Mucosa of descending colon (tissue), 3 donors: ENCODE results near the gene SF1. TPM values are rescaled to one million over a fixed set of nuclear protein-coding genes. Genes with fewer than 3 reads are reported as not detected.

Experiments
- ATAC-seq: fragments of 200-7000 bp; cut with Tn5 transposase; one replicate; pipeline ENCODE4 v1.9.1; 2020; ENCODE audit warnings: mild to moderate bottlenecking, moderate library complexity
- DNase-seq, 3 donors: peaks; one replicate each; pipeline ENCODE4 v3.0.0-alpha.2; 2020
- H3K36me3 ChIP-seq: fragments of 200-600 bp; one replicate; pipeline ENCODE4 v1.8.0; 2021; ENCODE audit warnings: low read depth, mild to moderate bottlenecking
- H3K4me1 ChIP-seq: fragments of 200-600 bp; one replicate; pipeline ENCODE4 v1.8.0; 2021; ENCODE audit warnings: low read depth, mild to moderate bottlenecking
- H3K4me3 ChIP-seq: fragments of 200-600 bp; one replicate; pipeline ENCODE4 v1.8.0; 2021; ENCODE audit warnings: mild to moderate bottlenecking
- H3K9me3 ChIP-seq: fragments of 200-600 bp; one replicate; pipeline ENCODE4 v1.8.0; 2021; ENCODE audit warnings: mild to moderate bottlenecking
- intact Hi-C, 2 donors: fragments of 100-400 bp; cut with DNase I in 1 of 2; cut with micrococcal nuclease in 1 of 2; formaldehyde crosslinking; loops; one replicate each; pipeline versions ENCODE4 v1.11.0 to v1.11.1; 2022; cut with DNase I, micrococcal nuclease
- total RNA-seq, 3 donors: library from RNA; stranded (reverse); fragmentation: NEBNext Ultra II Directional in 2 of 3; extraction: Animal tissue kit (Norgen Biotek cat#: 25700) in 2 of 3; gene quantifications; one replicate each; pipeline versions ENCODE4 v1.2.1 to v1.2.4, GENCODE V29; 2021 to 2023
- TF ChIP-seq, protein P1 (sequence below): fragments of 200-600 bp; IDR thresholded peaks from one replicate; pipeline ENCODE4 v1.8.0; 2022; ENCODE audit warnings: antibody characterized with exemption, mild to moderate bottlenecking
- donor health status: DM: no; HTN: no; CAD: no; lungs with moderate emphysema.
- donor health status: DM: no; HTN: no; CAD: no.
- donor health status: DM: no; HTN: yes; CAD: no.

Gene SF1
- total RNA-seq, 3 donors from 2014 or later = 223 to 317 (median 241) TPM

DNA sequence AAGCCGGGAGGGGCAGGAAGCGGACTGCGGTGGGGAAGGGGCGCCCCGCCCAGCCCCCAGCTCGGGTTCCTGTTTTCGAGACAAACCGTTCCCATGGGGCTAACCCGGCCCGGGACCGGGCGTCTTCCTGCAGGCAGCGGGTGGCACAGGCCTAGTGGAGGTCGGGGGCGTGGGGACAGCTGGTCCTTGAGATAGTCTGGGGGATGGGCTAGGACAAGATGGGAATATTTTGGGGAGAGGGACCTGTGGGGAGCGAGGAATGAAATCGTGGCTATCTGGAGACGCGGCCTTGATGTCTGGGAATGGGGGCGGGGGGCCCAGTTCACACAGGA, 33.2 kb downstream of the SF1 start:
- intact Hi-C loops = no loop called here
- ATAC-seq (peak; percentile 56), DNase-seq (peak; percentile 71 to 96 (median 79))
- H3K4me3 ChIP-seq = no peak overlapping the region
- no peaks in the 10 kb centered on the region for H3K36me3 ChIP-seq
- TF ChIP-seq, protein P1, sequence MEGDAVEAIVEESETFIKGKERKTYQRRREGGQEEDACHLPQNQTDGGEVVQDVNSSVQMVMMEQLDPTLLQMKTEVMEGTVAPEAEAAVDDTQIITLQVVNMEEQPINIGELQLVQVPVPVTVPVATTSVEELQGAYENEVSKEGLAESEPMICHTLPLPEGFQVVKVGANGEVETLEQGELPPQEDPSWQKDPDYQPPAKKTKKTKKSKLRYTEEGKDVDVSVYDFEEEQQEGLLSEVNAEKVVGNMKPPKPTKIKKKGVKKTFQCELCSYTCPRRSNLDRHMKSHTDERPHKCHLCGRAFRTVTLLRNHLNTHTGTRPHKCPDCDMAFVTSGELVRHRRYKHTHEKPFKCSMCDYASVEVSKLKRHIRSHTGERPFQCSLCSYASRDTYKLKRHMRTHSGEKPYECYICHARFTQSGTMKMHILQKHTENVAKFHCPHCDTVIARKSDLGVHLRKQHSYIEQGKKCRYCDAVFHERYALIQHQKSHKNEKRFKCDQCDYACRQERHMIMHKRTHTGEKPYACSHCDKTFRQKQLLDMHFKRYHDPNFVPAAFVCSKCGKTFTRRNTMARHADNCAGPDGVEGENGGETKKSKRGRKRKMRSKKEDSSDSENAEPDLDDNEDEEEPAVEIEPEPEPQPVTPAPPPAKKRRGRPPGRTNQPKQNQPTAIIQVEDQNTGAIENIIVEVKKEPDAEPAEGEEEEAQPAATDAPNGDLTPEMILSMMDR = no peak
- peaks cover 28% of the 10 kb centered on the region for H3K4me1 ChIP-seq
- H3K9me3 ChIP-seq = no peaks in the 10 kb centered on the region

DNA sequence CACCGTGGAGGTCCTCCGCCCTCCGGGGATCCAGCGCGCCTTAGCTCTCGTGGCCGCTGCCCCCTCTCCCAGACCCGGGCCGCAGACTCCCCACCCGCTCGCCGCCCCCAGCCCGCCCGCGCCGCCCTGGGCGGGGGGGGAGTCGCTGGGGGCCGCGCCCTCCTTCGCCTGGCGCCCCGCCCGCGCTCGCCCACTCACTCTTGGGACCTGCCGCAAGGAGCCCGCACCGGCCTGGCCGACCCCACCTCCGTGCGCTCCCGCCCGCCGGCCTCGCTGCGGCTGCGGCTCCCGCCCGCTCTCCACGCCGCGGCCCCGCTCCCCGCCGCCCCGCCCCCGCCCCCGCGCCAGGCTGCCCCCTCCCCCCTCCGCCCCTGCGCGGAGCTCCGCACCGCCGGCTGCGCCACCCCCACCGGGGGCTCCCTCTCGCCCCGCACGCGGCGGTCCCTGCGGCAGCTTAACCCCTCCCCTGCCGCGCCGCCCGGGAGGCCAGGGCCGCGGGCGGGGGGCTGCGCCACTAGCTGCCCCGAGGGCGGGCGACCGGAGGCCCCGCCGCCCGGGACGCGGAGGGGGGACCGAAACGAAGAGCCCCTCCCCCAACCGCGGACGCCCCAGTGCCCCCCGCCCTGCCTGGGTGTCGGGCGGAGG, 33.7 kb downstream of the SF1 start:
- TF ChIP-seq, protein P1 = no peak
- H3K4me1 ChIP-seq = peaks cover 28% of the 10 kb centered on the region
- intact Hi-C loops = no loop called here
- no peaks in the 10 kb centered on the region for H3K9me3 ChIP-seq
- no peaks in the 10 kb centered on the region for H3K36me3 ChIP-seq
- no peak overlapping the region for H3K4me3 ChIP-seq
- DNase-seq (no peak), ATAC-seq (no peak)

DNA sequence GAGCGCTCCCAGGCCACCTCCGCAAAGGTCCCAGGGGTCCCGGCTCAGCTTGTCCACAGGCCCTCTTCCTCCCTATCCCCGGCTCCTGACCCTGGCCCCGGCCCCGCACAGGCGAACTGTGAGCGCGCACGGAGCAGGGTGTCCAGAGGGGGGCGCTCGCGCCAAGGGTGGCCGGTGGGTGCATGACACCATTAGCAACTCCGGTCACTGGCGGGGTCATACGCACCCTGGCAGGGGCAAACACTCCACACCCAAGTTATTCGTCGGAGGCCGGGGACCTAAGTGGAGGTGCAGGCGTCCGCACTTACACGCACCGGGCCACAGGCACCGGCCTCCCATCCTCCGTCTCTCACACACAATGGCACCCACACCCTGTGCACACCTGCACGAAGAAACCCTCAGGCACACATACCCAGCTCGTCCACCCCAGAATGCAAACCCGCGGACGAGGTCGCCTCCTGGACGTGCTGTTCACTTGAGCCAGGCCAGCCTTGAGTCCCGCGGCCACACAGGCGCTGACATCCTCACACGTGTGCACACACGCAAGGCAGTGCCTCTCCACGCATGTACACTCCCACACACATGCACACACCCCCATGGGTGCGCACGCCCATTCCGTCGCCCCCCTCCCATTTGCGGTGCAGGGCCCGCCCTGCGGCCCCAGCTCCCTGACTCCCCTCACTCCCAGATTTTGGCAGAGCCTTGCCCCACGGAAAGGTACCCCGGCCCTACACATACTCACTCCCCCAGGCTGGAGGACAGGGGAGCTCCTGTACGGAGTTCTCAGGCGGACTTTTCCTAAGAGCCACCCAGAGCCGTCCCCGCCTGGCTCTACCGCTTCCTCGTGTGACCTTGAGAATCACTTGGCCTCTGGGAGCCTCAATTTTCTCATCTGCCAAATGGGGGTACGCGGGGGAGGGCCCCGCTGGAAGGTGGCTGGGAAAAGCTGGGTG, 34.5 kb downstream of the SF1 start, which contains the start of gene RASGRP2:
Gene RASGRP2, minus strand, starts transcription at position 552 of the 953 bp plus-strand sequence. CDS start 1,276 bp downstream, outside the sequence.
- peaks cover 28% of the 10 kb centered on the region for H3K4me1 ChIP-seq
- H3K36me3 ChIP-seq = no peaks in the 10 kb centered on the region
- TF ChIP-seq, protein P1 = no peak
- ATAC-seq (peak; percentile 62), DNase-seq (peak; percentile 71 to 92 (median 86))
- intact Hi-C loops = no loop called here
- H3K4me3 ChIP-seq = no peak within 1 kb of the TSS
- H3K9me3 ChIP-seq = no peaks in the 10 kb centered on the region

DNA sequence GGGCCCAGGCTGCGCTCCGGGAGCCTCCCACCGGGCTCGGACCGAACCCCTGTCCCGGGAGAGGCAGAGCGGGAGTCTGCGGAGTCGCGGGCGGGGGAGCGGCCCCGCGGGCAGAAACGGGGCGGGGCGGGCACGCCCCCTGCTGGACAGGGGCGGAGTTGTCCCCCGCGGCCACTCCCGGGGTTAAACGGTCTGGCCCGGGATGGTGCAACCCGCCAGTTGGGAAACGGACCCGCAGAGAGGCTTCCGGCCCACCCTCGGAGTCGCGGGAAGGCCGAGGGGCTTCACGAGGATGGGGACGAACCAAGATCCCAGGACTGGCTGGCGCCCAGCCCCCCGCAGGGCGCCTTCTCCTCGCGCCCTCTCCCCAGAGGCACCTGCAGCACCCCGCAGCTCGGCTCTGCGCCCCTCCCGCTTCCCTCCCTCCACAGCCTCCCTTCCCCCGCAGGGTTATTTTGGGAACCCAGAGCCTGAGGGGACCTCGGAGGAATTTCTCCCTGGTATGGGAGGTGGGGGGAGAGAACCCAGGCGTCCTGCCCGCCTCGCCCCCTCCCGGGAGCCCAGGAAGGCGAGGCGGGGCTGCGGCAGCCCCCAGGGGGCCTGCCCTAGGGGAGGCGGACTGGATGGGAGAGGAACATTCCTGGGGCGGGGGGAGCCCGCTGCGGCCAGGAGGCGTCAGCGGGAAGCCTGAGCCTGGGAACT, 35.3 kb downstream of the SF1 start:
- peak; percentile 75 for ATAC-seq
- Histone ChIP-seq H3K4me3 (peak overlapping the region; percentile 11), H3K36me3 (no peaks in the 10 kb centered on the region), H3K4me1 (peaks cover 28% of the 10 kb centered on the region), H3K9me3 (no peaks in the 10 kb centered on the region)
- peak; percentile 73 to 85 (median 85) for DNase-seq
- TF ChIP-seq, protein P1 = peak; percentile 92
- intact Hi-C loops = no loop called here

DNA sequence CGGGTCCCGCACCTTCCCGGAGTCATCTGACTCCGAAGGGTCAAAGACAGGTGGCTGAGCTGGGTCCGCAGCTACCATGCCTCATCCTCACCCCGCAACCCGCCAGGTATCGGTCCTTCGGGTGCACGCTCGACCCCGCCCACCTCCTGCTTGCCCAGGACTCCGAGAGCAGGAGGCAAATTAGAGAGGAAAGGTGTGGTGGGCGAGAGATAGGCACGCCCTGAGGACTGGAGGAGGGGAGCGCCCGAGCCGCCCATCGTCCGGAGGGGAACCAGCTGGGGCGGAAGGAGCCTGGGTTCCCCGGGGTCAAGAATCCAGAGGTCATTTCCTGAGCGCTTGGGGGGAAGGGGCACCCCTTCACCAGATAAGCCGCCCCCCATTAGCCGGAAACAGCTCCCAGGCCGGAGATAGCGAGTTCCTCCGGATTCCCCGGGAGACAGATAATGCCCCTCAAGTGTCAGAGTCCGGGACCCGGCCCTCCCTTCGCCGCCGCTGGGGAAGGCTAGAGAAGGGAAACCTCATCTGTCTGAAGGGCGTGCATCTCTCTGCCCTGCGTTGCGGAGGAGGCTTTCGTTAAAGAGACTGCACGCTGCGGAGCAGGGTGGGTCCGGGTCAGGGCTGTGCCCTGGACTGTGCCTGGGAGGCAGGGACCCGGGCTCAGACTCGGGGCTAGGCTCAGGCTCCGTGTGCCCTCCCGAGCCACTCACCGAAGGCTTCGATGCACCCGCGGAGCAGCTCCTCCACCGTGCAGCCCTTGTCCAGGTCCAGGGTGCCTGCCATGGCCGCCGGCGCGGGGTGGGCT, 36.1 kb downstream of the SF1 start:
- intact Hi-C loops = no loop called here
- H3K4me1 ChIP-seq = peaks cover 28% of the 10 kb centered on the region
- DNase-seq (peak in 1 of 3 donors; percentile 74), ATAC-seq (peak; percentile 13)
- peak overlapping the region; percentile 11 for H3K4me3 ChIP-seq
- TF ChIP-seq, protein P1 = no peak
- no peaks in the 10 kb centered on the region for H3K9me3 ChIP-seq
- H3K36me3 ChIP-seq = no peaks in the 10 kb centered on the region
